Liver (tissue), 3 donors: ENCODE data around the gene CPLX4.

ENCODE experiments used
- FOXA1 ChIP-seq: IDR thresholded peaks from 2 replicates; pipeline ENCODE4 v1.6.1; 2016; ENCODE audit warnings: antibody characterized with exemption
- NR2F2 ChIP-seq: IDR thresholded peaks from 2 replicates; pipeline ENCODE4 v1.6.1; 2016; ENCODE audit warnings: antibody characterized with exemption
- RXRA ChIP-seq, 2 donors: IDR thresholded peaks; 2 replicates each; pipeline ENCODE4 v1.6.1; 2017 to 2018; ENCODE audit warnings: antibody characterized with exemption in 2 of 2, mild to moderate bottlenecking in 1 of 2
- TF ChIP-seq, protein P1 (sequence below): fragments of 150-350 bp; IDR thresholded peaks from 2 replicates; pipeline ENCODE4 v1.5.1; 2017; ENCODE audit warnings: improper control_type of control experiment, low read depth, low read length; ENCODE audit not compliant: missing input control
- TF ChIP-seq, protein P2 (sequence below): IDR thresholded peaks from 2 replicates; pipeline ENCODE4 v1.6.1; 2016; ENCODE audit warnings: antibody characterized with exemption
- TF ChIP-seq, protein P3 (sequence below): IDR thresholded peaks from 2 replicates; pipeline ENCODE4 v1.6.1; 2016; ENCODE audit warnings: antibody characterized with exemption
- TF ChIP-seq, protein P4 (sequence below): IDR thresholded peaks from 2 replicates; pipeline ENCODE4 v1.6.1; 2016; ENCODE audit warnings: antibody characterized with exemption, mild to moderate bottlenecking
- donor health status: healthy.
- donor health status: healthy.

DNA sequence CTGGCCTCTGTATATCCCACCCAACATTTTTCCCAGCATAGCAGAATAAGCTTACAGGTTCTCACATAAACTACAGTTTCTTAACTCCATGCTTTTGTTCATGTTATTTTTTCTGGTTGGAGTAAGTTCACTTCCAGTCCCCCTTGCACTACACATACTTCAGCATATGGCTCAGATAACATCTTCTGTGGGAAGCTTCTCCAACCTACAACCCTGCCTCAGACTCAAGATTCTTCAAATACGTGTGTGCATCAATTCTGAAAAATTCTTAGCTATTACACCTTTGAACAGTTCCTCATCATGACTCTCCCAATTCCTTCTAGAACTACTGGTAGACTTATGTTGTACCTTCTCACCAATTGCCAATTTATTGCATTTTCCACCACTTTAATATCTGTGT is 7.5 kb upstream of the CPLX4 start:
- TF ChIP-seq, protein P1, sequence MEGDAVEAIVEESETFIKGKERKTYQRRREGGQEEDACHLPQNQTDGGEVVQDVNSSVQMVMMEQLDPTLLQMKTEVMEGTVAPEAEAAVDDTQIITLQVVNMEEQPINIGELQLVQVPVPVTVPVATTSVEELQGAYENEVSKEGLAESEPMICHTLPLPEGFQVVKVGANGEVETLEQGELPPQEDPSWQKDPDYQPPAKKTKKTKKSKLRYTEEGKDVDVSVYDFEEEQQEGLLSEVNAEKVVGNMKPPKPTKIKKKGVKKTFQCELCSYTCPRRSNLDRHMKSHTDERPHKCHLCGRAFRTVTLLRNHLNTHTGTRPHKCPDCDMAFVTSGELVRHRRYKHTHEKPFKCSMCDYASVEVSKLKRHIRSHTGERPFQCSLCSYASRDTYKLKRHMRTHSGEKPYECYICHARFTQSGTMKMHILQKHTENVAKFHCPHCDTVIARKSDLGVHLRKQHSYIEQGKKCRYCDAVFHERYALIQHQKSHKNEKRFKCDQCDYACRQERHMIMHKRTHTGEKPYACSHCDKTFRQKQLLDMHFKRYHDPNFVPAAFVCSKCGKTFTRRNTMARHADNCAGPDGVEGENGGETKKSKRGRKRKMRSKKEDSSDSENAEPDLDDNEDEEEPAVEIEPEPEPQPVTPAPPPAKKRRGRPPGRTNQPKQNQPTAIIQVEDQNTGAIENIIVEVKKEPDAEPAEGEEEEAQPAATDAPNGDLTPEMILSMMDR: no peak
- TF ChIP-seq RXRA (IDR thresholded peaks at IDR 0.05) (no peak), NR2F2 (no peak), FOXA1 (no peak)
- TF ChIP-seq, protein P2, sequence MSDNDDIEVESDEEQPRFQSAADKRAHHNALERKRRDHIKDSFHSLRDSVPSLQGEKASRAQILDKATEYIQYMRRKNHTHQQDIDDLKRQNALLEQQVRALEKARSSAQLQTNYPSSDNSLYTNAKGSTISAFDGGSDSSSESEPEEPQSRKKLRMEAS: no peak
- TF ChIP-seq, protein P3, sequence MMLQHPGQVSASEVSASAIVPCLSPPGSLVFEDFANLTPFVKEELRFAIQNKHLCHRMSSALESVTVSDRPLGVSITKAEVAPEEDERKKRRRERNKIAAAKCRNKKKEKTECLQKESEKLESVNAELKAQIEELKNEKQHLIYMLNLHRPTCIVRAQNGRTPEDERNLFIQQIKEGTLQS: no peak
- TF ChIP-seq, protein P4, sequence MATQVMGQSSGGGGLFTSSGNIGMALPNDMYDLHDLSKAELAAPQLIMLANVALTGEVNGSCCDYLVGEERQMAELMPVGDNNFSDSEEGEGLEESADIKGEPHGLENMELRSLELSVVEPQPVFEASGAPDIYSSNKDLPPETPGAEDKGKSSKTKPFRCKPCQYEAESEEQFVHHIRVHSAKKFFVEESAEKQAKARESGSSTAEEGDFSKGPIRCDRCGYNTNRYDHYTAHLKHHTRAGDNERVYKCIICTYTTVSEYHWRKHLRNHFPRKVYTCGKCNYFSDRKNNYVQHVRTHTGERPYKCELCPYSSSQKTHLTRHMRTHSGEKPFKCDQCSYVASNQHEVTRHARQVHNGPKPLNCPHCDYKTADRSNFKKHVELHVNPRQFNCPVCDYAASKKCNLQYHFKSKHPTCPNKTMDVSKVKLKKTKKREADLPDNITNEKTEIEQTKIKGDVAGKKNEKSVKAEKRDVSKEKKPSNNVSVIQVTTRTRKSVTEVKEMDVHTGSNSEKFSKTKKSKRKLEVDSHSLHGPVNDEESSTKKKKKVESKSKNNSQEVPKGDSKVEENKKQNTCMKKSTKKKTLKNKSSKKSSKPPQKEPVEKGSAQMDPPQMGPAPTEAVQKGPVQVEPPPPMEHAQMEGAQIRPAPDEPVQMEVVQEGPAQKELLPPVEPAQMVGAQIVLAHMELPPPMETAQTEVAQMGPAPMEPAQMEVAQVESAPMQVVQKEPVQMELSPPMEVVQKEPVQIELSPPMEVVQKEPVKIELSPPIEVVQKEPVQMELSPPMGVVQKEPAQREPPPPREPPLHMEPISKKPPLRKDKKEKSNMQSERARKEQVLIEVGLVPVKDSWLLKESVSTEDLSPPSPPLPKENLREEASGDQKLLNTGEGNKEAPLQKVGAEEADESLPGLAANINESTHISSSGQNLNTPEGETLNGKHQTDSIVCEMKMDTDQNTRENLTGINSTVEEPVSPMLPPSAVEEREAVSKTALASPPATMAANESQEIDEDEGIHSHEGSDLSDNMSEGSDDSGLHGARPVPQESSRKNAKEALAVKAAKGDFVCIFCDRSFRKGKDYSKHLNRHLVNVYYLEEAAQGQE: no peak
